Stimulated activated CD4-positive, alpha-beta T cell treated with anti-CD3 and anti-CD28 coated beads, Interleukin-1b, Interleukin-23, amount 100 ng/mL, for 1 hour (primary cell): Measurements from ENCODE around the gene APH1A.
"Not testable (repeated sequence)": the region's sequence is repeated elsewhere in the genome, so short reads cannot be mapped to it uniquely, and the experiment has no call there.

ENCODE experiments used
- DNase-seq, 2 donors: peaks; one replicate each; pipeline ENCODE4 v3.0.0-alpha.2; 2020; ENCODE audit warnings: low read depth in 2 of 2

The APH1A gene

DNA sequence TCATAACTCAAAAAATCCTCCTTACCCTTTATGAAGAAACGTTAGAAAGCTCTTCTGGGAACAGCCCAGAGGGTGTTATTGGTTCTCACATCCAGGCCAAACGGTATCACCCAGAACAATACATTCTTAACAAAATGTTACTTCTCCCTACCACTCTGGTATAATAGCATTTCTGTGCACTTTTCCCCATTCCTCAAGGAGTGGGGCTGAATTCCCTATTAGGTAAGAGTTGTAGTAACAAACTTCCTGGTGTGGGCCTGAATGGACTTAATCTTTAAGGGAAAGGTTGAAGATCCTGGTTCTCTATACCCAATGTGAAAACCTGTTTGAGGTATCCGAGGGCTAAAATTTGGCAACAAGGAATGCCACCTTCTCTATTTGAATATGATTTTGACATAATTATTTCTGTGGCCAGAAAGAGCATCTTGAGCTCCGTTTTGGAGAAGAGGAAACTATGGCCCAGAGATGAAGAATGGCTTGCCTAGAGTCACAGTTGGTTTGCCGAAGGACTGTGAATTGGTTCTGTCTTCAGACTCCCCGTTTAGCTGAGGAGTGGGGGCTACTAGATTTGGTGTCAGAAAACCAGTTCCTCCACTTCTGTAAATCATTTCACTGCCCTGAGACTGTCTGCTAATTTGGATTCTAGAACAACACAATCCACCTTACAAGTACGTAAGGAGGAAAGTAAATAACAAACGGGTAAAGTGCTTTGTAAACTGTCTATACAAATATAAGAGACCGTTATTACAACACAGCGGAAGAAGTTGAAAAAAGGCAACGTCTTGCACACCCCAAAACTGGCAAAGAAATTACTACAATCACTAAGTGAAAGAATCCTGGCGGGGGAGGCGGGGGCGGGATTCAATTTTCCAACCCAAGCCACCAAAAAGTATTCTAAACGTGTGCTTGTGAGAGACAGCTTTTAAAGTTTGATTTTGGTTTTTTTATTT is 35.2 kb downstream of the APH1A start:
- DNase-seq, result peak in 1 of 2 donors; percentile 52

DNA sequence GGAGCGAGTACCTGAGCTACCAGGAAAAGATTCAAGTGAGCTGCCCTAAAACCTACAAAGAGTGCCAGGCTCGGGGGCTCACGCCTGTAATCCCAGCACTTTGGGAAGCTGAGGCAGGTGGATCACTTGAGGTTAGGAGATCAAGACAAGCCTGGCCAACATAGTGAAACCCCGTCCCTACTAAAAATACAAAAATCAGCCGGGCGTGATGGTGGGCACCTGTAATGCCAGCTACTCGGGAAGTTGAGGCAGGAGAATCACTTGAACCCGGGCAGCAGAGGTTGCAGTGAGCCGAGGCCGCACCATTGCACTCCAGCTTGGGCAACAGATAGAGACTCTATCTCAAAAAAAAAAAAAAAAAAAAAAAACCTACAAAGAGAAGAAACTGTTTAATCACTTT is 35.9 kb downstream of the APH1A start:
- not testable (repeated sequence) for DNase-seq

DNA sequence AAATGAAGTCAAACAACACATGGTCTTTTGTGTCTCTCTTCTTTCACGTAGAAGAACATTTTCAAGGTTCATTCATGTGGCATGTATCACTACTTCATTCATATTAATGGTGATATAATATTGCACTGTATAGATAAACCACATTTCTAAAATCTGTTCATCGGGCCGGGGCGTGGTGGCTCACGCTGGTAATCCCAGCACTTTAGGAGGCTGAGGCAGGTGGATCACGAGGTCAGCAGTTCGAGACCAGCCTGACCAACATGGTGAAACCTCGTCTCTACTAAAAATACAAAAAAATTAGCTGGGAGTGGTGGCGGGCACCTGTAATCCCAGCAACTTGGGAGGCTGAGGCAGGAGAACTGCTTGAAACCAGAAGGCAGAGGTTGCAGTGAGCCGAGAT is 40.6 kb downstream of the APH1A start:
- DNase-seq, result not testable (repeated sequence)

DNA sequence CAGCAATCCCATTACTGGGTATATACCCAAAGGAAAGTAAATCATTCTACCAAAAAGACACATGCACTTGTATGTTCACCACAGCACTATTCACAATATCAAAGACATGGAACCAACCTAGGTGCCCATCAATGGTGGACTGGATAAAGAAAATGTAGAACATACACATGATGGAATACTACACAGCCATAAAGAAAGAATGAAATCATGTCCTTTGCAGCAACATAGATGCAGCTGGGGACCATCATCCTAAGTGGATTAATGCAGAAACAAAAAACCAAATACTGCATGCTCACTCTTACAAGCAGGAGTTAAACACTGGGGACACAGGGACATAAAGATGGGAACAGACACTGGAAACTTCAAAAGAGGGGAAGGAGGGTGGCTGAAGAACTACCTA is 41.6 kb downstream of the APH1A start:
- DNase-seq, result no peak

DNA sequence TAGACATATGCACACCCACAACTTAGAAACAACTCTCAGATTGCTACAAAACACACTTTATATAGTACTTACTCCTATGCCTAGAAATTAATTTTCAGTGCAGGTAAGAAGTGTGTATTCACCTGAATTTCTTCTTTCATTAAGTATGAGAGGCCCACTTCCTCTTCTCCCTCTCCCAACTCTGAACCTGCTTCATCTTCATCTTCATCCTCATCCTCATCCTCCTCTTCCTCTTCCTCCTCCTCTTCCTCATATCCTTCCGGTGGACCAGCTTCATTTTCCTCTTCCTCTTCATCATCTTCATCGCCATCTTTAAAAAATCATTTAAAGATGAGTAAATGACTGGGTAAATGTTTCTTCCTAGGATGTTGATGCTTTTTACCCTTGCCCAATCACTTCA is 42.3 kb downstream of the APH1A start:
- no peak for DNase-seq

DNA sequence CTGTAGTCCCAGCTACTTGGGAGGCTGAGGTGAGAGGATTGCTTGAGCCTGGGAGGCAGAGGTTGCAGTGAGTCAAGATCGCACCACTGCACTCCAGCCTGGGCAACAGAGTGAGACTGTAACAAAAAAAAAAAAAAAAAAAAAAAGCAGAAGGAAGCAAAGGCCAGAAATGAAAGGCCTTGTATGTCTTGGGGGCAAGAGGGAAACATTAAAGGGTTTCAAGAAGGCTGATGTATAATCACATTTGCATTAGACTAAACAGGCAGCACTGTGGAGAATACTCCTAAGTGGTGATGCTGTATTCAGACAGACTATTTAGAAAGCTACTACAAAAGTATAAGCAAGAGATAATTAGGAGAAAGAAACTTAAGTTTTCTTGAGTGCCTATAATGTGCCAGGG is 43.3 kb downstream of the APH1A start:
- DNase-seq, result no peak

DNA sequence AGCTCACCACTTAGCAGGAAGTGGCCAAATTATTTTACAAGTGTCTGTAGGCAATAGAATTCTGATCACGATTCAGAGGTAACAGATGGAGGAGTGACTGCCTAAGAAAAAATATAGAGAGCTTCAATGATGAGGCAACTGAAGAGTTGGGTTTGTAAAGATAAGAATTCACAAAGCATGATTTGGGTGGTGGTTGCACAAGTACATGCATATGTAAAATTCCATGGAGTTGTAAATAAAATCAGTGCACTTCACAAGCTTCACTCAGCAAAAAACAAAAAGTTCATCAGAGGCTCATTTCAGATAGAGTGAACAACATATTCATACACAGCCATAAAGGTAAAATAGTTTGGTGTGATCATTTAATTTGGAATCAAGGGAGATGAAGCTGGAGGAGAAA is 43.8 kb downstream of the APH1A start:
- no peak for DNase-seq

DNA sequence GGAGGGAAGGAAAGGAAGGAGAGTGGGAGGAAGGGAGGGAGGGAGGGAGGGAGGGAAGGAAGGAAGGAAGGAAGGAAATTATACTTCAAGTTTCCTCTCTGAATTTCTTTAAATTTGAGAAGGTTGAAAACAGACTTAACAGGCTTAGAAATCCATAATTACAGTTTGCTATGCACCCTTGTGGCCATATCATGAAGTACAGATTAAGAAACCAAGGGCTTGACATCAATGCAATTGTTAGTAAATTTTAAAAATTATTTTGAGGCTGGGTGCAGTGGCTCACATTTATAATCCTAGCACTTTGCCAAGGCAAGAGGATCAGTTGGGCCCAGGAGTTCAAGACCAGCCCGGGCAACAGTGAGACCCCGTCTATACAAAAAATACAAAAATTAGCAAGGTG is 47.3 kb downstream of the APH1A start:
- DNase-seq, result no peak

DNA sequence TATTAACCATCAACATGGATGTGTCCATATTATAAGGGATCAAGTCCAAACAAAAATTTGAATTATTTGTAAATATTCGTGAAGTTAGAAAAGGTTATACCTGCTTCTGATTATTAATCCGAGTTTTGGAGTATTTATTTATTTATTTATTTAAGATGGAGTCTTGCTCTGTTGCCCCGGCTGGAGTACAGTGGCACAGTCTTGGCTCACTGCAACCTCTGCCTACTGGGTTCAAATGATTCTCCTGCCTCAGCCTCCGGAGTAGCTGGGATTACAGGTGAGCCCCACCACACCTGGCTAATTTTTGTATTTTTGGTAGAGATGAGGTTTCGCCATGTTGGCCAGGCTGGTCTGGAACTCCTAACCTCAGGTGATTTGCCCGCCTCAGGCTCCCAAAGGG is 53.0 kb downstream of the APH1A start:
- not testable (repeated sequence) for DNase-seq
